ENCODE data around the gene GSTM2.
A peak's percentile ranks its signal among the peaks of the same experiment; 100 is the strongest.
"Not testable (repeated sequence)": the region's sequence is repeated elsewhere in the genome, so short reads cannot be mapped to it uniquely, and the experiment has no call there.

GSTM2 gene

GRCh38 chr1:109678637-109679036 is 10.8 kb downstream of the GSTM2 start:
- not testable (repeated sequence) for DNase-seq (ENCODE audit: low read depth)

- DNase-seq (ENCODE audit: low read depth) = not testable (repeated sequence)
Observed at GRCh38 chr1:109684777-109685176, 16.9 kb downstream of the GSTM2 start.

GRCh38 chr1:109685399-109685798 is 17.5 kb downstream of the GSTM2 start:
- not testable (repeated sequence) for DNase-seq (ENCODE audit: low read depth)

GRCh38 chr1:109685890-109686289 is 18.0 kb downstream of the GSTM2 start:
- not testable (repeated sequence) for DNase-seq (ENCODE audit: low read depth)

- not testable (repeated sequence) for DNase-seq (ENCODE audit: low read depth)
Observed at GRCh38 chr1:109687109-109687508, 19.3 kb downstream of the GSTM2 start.

GRCh38 chr1:109687641-109688499 is 20.0 kb downstream of the GSTM2 start, which contains the start of gene GSTM1:
TSS of gene GSTM1 (plus strand) at chr1:109687817. CDS start at chr1:109687874, 57 bp downstream.
- DNase-seq (ENCODE audit: low read depth) = no peak

- no peak for DNase-seq (ENCODE audit: low read depth)
Observed at GRCh38 chr1:109689844-109690405, 22.1 kb downstream of the GSTM2 start.

- no peak for DNase-seq (ENCODE audit: low read depth)
Observed at GRCh38 chr1:109691759-109692158, 23.9 kb downstream of the GSTM2 start.

GRCh38 chr1:109694400-109694799 is 26.5 kb downstream of the GSTM2 start:
- not testable (repeated sequence) for DNase-seq (ENCODE audit: low read depth)

- not testable (repeated sequence) for DNase-seq (ENCODE audit: low read depth)
Observed at GRCh38 chr1:109695138-109695537, 27.3 kb downstream of the GSTM2 start.

- no peak for DNase-seq (ENCODE audit: low read depth)
Observed at GRCh38 chr1:109697066-109697465, 29.2 kb downstream of the GSTM2 start.

- DNase-seq (ENCODE audit: low read depth) = not testable (repeated sequence)
Observed at GRCh38 chr1:109697861-109698260, 30.0 kb downstream of the GSTM2 start.

- DNase-seq (ENCODE audit: low read depth) = not testable (repeated sequence)
Observed at GRCh38 chr1:109702940-109703339, 35.1 kb downstream of the GSTM2 start.

- DNase-seq (ENCODE audit: low read depth) = no peak
Observed at GRCh38 chr1:109704173-109704572, 36.3 kb downstream of the GSTM2 start.

GRCh38 chr1:109705411-109705810 is 37.6 kb downstream of the GSTM2 start:
- DNase-seq (ENCODE audit: low read depth) = peak; percentile 0

GRCh38 chr1:109708949-109709348 is 41.1 kb downstream of the GSTM2 start:
- peak; percentile 0 for DNase-seq (ENCODE audit: low read depth)

GRCh38 chr1:109709822-109710221 is 42.0 kb downstream of the GSTM2 start:
- DNase-seq (ENCODE audit: low read depth) = peak; percentile 0

- peak; percentile 0 for DNase-seq (ENCODE audit: low read depth)
Observed at GRCh38 chr1:109711593-109712320, 43.9 kb downstream of the GSTM2 start, which contains the start of gene GSTM5. TSS of gene GSTM5 (plus strand) at chr1:109712251. CDS start at chr1:109712313, 62 bp downstream.

- peak; percentile 0 for DNase-seq (ENCODE audit: low read depth)
Observed at GRCh38 chr1:109712321-109712864, 44.5 kb downstream of the GSTM2 start.

GRCh38 chr1:109713636-109714035 is 45.8 kb downstream of the GSTM2 start:
- DNase-seq (ENCODE audit: low read depth) = peak; percentile 0

- DNase-seq (ENCODE audit: low read depth) = peak; percentile 0
Observed at GRCh38 chr1:109714661-109715372, 47.0 kb downstream of the GSTM2 start.

Data from fibroblast of gingiva (primary cell).